GM18505 (cell line): Measurements from ENCODE around the gene NBEAL2.

Experiments used
- ATAC-seq: cut with Tn5 transposase; IDR thresholded peaks from one replicate; pipeline ENCODE4 v1.9.1; 2021; ENCODE audit not compliant: unreplicated experiment
- POLR2A ChIP-seq: IDR thresholded peaks from 4 replicates; pipeline ENCODE4 v1.6.1; 2011; ENCODE audit warnings: borderline replicate concordance; ENCODE audit not compliant: insufficient read depth, insufficient read length; ENCODE audit errors: extremely low read depth

The NBEAL2 gene, protein sequence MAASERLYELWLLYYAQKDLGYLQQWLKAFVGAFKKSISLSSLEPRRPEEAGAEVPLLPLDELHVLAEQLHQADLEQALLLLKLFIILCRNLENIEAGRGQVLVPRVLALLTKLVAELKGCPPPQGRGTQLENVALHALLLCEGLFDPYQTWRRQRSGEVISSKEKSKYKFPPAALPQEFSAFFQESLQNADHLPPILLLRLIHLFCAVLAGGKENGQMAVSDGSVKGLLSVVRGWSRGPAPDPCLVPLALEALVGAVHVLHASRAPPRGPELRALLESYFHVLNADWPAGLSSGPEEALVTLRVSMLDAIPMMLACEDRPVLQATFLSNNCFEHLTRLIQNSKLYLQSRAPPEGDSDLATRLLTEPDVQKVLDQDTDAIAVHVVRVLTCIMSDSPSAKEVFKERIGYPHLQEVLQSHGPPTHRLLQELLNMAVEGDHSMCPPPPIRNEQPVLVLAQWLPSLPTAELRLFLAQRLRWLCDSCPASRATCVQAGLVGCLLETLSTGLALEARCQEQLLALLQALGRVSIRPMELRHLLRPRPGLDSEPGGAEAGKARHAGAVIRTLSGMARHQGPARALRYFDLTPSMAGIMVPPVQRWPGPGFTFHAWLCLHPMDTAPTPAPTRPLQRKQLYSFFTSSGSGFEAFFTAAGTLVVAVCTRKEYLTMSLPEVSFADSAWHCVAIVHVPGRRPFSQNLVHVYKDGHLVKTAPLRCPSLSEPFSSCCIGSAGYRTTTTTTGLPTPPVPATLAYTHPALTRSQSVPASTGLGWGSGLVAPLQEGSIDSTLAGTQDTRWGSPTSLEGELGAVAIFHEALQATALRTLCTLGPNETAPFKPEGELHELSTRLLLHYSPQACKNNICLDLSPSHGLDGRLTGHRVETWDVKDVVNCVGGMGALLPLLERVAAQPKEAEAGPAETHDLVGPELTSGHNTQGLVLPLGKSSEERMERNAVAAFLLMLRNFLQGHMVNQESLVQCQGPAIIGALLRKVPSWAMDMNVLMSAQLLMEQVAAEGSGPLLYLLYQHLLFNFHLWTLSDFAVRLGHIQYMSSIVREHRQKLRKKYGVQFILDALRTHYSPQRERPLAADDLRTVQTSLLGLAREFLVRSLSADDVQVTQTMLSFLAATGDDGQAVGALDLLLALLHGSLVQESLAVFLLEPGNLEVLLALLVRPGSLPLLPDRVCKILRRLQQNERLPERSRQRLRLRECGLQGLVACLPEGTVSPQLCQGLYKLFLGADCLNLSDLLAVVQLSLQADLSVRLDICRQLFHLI (N-terminal part only)

DNA sequence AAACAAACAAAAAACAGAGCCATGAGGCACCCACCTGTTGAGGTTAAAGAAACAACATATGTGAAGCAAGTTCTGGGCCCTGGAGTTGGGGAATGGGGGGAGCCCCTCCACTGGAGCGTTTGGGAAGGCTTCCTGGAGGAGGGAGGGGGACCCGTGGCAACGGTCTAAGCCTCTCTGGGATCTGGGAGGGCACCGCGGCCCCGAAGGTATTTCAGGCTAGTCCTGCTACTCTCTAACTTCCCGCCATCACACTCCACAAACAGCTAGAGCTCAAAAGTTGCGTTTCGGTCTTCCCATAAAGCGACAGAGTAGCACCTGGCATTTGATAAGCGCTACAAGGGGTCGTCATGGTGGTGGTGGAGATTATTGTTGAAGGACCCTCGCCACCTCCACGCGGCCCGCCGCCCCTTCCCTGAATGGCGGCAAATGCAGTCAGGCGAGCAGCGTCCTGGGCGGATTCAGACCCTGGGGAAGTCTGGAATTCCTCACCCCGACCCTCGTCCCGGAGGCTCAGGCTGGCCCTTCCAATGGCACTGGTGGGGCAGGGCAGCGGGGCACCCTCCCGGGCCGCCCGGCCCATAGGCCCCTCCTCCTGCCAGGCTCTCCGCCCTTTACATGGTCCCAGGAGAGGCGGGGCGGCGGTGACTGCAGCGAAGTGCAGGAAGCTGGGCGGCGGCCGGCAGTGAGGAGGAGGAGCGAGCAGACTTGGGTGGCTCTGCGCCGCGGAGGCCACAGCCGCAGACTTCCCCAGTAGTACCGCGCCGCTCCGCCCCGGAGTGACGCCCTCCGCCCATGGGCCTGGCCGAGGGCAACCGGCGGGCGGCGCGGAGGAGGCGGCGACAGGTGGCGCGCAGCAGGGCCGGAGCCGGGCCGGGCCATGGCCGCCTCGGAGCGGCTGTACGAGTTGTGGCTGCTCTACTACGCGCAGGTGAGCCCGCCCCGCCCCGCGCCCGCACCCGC is at the start of gene NBEAL2:
NBEAL2 (plus strand) TSS at position 682 of the 960 bp plus-strand sequence; CDS start at position 878, 196 bp downstream.
- peak; percentile 67 for TF ChIP-seq POLR2A
- ATAC-seq, result peak; percentile 67

DNA sequence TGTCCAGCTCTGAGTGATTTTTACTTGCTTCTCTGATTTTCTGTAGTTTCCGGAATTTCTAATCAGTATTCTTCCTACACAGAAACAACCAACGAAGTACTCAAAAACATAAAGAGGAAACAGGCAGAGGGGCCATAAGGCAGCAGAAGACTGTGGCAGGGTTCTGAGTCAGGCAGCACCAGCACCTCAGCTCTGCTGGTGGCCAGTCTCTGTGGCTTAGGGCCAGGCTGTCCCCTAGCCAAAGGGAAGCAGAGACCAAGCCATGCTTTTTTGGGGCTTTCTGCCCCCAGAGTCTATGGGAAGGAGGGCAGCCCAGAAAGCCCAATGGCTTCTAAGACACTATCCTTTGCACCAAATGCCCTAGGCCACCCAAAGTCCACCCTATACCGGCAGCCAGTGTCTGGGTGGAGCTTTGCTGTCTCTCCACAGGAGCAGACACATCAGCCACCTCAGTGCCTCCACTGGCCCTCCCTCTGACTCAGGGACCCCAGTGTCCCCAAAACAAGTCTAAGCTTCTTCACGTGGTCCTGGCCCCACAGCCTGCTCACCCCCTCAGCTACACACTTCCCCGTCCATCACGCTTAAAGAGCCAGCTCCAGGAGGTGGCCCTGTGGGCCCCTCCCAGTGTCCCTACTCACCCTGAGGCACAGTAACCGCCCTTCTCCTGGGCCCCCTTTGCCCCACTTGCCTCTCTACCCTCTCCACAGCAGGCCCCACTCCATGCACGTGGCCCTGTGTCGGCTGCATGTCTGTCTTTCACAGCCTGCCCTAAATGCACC is 49.1 kb upstream of the NBEAL2 start:
- TF ChIP-seq POLR2A, result peak; percentile 39
- no peak for ATAC-seq

DNA sequence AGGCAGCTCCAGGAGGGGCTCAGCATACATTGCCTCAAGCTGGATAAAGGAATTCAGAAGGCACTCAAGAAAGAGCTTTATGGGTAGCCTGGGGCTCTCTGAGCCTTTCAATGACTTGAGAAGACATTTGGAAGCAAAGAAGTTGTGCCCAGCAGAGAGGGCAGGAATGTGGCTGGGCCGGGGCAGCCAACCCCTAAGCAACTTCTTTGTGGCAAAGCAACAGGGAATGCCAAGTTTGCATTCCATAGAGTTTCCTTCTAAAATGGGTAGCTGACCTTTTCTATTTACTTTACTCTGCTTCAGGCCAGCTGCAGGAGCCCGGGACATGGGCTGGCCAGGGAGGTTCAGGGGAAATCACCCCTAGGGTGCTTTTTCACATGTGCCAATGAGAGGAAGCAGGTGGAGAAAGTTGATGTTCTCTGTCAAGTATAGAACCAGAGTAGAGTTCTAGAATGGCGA is 48.5 kb upstream of the NBEAL2 start:
- no peak for ATAC-seq
- no peak for TF ChIP-seq POLR2A

DNA sequence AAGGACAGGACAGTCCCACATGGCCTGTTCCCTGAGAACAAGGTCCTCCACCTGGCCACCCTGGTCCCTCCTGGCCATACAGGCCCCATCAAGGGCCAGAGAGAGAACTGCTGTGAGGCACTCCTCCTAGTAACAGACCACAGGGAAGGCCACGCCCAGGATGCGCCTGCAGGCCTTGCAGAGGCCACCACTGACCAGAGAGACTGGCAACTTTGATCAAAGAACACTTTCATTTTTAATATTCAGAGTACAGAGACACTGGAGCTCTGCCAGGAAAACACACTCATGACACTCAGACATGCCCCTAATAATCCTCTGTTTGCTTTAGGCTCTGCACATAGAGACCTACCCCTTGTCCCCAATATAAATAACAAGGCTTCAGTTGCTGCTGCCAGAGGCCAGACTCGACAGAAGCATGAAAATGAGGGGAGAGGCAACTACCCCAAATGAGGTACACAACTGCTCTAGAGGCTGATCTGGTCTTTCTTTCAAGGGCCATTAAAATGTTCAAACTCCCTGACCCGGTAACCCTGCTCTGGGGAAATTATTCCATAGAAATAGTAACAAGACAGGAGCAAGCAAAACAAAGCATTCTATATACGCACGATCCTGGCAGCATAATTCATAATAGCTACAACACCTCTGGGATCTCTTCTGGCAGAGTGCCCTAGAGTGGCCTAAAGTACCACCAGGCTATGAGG is 47.7 kb upstream of the NBEAL2 start:
- ATAC-seq, result no peak
- no peak for TF ChIP-seq POLR2A

DNA sequence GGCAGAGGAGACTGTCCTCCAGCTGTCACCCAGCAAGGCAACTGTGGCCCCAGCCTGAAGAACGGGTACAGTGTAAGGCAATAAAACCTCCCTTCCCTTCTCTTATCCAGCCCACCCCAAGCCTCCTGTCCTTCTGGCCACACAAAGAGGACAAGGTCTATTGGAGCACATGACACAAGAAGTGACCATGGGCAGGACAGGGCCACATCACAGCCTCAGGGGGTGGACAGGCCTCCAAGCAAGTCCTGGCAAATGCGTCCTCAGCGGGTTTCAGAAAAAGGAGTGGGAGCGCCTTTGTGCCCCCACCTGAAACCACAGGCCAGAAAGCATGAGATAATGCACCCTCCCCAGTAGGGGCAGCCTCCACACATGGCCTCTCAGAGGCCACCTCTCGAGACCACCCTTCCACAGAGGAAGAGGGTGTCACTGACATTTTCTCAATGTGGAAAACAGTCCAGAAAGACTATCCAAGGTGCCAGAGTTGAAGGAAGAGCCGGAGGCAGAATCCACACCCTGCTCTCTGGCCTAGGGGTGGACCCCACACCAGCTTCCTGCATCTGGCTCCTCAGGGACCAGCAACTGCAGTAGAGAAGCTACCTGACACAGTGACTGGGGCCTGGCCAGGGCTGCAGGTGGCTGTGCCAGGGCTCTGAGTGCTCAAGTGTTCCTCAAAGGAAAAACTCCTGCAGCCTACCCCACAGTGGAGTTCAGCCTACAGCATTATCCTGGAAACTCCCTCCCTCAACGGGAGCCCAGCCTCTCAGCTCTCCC is 46.8 kb upstream of the NBEAL2 start:
- TF ChIP-seq POLR2A, result no peak
- no peak for ATAC-seq

DNA sequence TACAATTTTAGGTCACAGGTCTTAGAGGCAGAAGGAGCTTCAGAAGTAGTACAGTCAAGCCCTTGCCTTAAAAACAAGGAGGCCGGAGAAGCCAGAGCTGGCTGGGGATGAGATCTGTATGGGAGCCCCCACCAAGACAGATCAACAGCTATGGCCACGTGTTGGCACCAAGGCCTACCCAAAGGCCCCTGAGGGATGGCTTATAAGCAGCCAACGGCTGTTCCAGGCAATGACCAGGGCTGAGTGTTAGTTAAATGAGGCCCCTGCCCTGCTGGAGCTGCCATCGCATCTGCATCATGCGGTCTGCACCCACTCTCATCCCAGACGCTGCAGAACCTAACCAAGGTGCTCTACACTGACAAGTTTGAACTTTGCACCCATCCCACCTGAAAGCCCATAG is 46.2 kb upstream of the NBEAL2 start:
- no peak for TF ChIP-seq POLR2A
- no peak for ATAC-seq

DNA sequence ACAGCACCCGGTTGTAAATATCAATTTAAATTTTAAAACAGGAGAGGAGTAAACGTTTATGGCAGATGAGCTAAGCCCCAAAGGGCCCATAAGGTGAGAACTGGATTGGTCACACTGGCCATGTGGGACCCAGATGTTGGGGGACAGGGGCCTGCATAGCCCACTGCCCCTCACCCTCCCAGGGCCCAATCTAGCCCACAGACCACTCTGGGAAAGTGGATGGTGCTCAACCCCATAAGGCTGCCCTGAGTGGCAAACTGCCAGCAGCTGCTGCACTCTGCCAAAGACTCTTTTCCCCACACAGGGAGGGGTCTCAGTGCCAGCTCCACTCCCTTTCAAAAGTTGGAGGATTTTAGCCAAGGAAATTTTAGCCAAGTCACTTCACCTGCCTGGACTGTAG is 45.4 kb upstream of the NBEAL2 start:
- ATAC-seq, result no peak
- no peak for TF ChIP-seq POLR2A

DNA sequence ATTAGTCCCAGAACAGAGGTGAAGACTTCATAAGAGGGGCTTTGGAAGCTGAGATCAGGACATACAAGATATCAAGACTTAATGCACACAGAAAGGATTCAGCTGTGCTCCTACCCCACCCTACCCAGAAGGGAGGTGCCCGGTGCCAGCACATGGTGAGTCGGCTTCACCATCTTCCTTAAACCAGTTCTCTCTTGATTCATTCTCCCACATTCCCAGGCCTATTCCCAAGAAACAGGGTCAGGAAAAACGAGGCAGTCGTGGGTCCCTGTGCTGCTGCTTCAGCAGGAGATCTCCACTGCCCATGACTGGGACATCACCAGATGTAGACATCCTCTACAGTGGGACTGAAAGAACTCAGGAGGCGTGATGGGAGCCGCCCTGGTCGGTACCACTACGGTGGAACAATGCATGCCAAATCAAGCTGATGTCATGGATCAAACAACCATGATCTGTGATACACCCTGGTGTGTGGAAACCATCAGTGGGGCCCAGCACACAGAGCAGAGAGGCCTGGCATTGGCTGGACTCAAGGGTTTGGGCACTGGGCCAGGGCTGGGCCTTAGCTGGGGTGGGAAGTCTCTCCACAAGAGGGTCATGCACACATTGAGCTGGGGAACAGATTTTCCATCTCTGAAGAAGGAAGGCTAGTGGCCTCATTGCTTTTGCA is 44.8 kb upstream of the NBEAL2 start:
- TF ChIP-seq POLR2A, result no peak
- no peak for ATAC-seq

DNA sequence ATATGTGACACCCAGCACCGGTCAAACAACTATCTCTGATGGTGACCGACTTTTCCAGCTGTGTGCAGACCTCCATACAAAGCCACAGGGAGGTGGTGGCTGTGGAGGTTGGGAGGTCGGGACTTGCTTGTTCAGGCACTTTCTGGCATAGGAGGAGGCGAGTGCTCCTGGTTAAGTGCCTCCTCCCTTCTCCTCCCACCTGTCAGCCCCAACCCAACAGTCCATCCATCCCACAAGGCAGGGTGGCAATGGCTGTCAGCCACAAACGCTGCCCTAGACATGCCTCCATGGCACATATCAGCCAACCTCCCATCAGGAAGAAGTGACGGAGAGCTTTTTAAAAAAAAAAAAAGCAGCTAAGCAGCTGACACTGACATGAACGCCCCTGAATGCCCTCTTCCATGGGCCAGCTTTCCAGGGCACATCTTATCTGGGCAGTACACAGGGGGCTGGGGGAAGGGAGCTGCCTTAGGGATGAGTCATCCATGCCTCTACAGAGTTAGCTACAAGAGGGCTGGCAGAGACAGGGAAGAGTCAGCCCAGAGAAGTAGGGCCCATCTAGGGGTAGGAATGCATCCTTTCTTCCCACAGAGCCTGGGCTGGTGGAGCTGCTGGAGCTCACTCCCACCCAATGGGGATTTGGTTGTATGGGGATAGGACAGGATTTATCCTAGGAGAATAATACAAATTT is 44.2 kb upstream of the NBEAL2 start:
- no peak for ATAC-seq
- peak; percentile 26 for TF ChIP-seq POLR2A
